ENCODE measurements around the gene EDEM1. TPM values are rescaled to one million over a fixed set of nuclear protein-coding genes. Genes with fewer than 3 reads are reported as not detected.
"Not testable (repeated sequence)": the region's sequence is repeated elsewhere in the genome, so short reads cannot be mapped to it uniquely, and the experiment has no call there.

EDEM1 gene
- total RNA-seq, 1 experiment from 2014 or later: 36.0 TPM

DNA sequence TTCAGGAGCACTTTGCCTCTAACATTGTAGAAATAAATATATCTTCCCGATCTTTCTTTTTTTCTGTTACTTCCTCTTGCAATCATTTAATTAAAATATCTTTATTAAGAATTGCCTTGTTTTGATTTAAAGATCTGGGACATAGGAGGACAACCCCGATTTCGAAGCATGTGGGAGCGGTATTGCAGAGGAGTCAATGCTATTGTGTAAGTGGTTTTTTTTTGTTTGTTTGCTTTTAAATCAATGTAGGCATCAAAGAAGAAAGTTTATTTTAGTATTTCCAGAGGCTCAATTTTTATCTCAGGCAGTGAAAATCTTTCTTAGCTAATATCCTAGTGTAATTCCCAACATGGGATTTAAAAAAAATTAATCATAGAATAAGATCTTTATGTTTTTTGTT lies 15.5 kb upstream of the EDEM1 start:
- DNase-seq (ENCODE audit: low spot score): no peak

DNA sequence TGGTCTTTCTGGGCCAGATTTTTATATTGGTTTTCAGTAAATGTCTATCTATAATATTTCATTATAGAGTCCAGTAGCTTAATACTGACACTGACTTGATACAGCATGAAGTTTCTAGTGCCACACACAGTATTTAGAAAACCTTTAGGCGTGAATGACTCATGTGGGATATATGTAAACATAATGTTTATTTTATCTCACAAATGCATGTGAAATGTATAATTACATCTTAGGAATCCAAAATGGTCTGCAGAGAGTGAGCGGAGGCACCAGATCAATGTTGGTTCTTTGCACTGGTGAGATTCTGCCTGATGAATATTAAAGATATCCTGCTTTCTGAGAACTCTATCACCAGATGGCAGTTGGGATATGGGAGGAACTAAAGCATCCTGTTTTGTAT lies 8.5 kb upstream of the EDEM1 start:
- not testable (repeated sequence) for DNase-seq (ENCODE audit: low spot score)

DNA sequence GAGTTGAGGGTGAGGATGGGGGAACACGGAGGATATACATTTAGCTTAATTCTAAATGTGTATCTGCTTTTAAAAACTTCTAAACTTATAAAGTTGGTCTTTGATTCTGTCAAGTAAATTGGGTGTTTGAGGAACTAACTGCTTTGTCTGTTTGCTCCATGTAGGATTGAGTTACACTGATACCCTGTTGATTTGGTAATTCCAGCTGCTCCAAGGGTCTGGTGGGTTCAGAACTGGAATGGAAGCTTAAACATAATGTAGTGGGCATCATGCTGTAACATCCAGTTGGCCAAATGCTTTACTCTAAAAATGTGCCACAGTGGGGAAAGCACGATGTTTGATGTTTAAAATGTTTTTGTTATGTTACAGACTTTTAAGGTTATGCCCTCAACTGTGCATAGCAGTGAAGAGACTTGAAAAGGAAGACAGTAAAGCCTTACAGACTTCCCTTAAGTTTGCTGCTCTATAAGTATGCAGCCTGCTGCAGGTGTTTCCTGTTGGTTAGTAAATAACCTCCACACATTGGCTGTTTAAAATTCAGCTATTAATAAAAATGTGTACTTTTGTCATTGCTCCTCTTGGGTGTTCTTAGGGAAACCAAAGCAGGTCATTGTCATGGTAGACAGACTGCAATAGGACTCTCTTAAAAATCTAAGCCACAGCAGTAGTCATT lies 5.9 kb upstream of the EDEM1 start:
- no peak for DNase-seq (ENCODE audit: low spot score)

DNA sequence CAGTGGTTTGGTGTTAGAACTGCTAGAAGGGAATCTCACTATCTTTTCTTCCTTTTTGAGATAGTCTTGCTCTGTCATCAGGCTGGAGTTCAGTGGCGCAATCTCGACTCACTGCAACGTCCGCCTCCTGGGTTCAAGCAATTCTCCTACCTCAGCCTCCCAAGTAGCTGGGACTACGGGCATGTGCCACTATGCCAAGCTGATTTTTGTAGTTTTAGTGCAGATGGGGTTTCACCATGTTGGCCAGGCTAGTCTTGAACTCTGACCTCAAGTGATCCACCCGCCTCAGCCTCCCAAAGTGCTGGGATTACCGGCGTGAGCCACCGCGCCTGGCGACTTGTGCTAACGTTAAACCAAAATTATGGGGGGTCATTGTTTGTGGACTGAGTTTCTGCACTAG lies 3.8 kb upstream of the EDEM1 start:
- DNase-seq (ENCODE audit: low spot score): not testable (repeated sequence)

DNA sequence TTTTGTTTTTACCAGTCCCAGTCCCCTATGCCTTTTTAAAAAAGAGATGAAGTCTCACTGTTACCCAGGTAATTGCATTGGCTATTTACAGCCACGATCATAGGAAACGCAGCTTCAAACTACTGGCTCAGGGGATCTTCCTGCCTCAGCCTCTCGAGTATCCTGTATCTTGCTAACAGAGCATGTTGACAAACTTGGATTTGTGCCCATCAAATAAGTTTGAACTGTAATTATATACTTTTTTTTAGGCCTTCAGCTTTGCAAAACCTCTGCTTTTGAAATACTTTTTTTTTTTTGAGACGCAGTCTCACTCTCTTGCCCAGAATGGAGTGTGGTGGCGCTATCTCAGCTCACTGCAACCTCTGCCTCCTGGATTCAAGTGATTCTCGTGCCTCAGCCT lies 3.0 kb upstream of the EDEM1 start:
- DNase-seq (ENCODE audit: low spot score): no peak

DNA sequence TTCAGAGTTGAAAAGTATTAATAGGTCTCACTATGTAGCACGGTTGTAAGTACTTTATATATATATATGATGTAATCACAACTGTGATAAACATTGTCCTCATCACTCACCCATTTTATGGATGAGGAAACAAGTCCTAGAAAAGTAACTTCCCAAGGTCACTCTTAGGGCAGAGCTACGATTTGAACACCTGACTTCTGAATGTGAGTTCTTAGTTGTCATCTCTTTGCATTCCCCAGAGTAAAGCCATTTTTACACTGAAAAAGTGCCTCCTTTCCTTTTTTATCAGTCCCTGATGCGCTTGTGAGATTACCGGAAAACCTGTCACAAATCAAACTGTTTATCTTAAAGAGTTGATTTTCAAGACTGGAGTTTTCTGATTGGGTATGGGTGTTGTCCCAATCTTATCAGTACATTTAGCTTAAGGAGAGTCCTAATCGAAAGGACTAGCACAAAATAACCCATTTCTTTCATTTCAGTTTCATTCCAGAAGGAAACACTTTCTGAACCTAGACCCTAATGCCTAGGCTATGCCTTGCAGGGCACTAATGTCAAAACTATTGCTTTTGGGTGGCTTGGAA lies 2.3 kb upstream of the EDEM1 start:
- DNase-seq (ENCODE audit: low spot score): no peak

DNA sequence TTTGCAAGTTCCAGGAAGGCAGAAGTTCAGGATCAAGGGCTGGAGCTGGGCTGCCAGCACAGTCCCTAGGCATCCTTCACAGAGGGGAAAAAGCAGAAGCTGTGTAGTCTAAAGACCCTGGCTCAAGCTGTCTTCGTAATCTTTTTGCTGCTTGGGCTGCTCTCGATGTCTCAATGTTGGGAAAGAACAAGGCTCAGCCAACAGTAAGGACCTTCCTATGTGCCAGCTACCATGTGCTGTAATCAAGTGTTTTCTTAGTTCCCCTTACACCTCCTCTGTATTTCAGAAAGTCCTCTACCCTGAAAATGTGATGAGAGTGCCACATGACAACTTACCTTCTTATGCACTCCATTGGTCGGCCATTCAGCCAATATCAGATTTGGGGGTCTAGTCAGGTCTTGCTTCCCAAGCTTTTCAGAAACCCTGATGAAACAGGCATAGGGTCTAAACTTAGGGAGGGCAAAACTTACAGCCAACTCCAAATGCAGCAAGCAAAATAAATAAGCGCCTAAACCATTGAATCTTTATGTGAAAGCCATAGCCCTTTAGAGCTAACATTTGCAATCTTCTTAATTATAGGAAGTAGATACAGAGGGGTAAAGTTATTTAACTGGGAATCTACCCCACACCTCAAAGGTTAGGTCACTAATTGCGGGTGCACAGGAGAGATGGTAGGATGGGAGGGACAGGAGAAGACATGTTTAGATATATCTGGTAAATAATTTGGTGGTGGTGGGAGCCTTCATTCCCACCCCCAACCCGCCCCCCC lies 1.2 kb upstream of the EDEM1 start:
- DNase-seq (ENCODE audit: low spot score): peak; percentile 4

DNA sequence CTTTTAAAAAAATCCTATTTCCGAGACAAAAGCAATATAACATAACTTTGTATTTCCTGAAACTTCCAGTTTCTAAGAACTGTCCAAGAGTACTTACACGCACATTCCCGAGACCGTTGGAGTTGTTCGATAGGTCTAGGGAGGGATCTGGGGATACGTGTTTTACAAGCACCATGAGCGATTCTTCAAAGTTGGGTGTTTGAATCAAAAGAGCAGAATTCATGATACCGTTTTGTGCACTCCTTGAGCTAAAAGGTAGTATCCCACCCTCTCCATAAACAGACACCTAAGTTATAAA lies 700 bp upstream of the EDEM1 start:
- DNase-seq (ENCODE audit: low spot score): peak; percentile 33

DNA sequence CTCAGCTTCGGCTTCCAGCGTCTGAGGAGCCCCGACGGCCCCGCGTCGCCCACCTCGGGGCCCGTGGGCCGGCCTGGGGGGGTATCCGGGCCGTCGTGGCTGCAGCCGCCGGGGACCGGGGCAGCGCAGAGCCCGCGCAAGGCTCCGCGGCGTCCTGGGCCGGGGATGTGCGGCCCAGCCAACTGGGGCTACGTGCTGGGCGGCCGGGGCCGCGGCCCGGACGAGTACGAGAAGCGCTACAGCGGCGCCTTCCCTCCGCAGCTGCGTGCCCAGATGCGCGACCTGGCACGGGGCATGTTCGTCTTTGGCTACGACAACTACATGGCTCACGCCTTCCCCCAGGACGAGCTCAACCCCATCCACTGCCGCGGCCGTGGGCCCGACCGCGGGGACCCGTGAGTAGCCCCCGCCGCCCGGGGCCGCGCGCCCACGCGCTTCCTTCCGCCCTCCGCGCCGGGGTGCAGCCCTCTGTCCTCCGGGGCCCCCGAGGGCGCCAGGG lies 462 bp downstream of the EDEM1 start:
- DNase-seq (ENCODE audit: low spot score): peak; percentile 28

DNA sequence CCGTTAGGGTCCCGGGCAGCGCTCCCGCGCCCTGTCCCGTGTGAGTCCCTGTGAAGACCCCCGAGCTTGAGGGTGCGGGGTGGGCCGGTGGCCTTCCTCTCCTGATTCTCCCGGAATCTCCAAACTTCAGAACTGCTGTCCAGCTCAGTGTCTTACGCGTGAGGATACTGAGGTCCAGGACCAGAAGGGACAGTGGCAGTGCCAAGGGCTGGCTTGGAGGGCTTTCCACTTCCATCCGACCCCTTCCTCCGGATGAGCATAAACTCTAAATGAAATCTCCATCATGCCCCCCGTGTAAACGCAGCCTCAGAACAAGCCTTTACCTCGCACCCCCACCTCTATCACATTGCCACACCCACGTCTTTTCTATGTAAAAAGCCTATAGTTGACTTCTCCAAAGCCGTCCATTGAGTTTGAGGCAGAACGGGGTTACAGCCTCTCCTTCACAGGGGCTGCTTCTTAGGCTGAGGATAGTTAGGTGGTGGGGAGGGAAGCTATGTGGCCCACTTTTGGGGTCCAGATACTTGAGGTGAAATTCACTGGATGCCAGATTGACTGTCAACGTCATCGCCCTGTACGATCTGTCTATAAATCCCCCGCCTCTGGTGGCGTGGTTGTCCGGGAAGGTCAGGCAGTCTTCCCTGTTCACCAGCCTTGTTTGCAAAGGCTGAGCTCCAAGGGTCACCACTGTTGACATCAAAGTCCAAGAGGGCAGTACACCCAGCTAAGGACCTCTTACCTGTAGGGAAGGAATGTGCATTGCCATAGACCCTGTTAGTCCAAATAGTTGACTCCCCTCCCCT lies 1.1 kb downstream of the EDEM1 start:
- peak; percentile 39 for DNase-seq (ENCODE audit: low spot score)

DNA sequence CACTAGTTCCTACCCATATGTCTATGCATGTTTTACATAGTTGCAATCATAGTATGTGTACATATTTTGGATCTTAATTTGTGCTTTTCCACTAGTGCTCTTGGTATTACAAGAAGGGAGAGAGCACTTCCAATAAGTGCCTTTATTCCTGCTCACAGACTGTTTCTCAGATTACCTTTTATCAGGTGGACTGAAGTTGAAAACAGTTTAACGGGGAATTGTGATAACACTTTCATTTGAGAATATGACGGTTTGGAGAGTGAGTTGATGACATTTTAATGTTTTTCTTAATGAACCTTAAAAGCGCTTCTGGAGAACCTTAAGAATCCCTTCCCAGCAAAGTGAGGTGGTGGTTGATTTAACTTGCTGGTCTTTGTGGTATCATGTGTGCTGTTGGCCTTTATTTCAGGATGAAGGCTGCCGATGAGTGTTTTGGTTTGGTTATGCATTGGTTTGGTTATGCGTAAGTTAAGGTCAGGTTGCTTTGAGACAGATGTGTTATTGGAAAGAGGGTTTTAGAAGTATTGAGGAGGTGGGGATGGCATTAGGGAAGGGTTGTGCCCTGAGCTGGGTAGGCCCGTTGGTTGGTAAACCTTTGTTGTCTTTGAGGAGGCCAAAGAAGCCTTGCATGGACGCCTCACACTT lies 2.8 kb downstream of the EDEM1 start:
- DNase-seq (ENCODE audit: low spot score): no peak

DNA sequence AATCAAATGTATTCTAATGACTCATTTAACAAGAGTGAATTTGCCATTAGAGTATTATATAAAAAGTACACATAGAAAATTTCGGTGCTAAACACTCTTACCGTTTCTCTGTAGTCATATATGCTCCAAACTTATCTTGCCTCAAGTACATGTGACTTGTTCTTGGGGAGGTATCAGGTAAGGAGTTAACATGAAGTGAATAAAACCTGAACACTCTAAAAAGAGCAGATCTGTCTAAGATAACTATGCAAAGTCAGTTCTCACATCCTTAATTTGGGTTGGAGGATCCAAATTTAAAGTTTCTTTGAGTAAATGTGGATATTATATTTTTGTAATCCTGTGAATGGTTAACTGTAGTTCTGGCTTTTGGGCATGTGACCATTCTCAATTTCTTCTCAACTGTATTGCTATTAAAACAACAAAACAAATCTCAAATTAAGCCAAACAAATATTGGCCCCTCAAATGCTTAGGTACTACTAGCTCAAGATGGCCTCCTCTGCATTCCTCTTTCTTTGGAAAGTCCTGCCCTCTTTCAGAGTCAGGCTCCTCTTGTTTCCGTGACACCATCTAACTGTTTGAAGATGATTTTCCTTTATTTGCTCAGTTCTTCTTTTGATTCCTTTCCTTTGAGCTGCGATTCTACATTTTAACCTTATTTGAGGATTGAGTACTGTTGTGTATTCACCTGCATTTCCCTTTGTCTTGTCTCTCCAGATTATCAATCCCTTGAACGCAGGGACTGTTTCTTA lies 4.2 kb downstream of the EDEM1 start:
- DNase-seq (ENCODE audit: low spot score): no peak

DNA sequence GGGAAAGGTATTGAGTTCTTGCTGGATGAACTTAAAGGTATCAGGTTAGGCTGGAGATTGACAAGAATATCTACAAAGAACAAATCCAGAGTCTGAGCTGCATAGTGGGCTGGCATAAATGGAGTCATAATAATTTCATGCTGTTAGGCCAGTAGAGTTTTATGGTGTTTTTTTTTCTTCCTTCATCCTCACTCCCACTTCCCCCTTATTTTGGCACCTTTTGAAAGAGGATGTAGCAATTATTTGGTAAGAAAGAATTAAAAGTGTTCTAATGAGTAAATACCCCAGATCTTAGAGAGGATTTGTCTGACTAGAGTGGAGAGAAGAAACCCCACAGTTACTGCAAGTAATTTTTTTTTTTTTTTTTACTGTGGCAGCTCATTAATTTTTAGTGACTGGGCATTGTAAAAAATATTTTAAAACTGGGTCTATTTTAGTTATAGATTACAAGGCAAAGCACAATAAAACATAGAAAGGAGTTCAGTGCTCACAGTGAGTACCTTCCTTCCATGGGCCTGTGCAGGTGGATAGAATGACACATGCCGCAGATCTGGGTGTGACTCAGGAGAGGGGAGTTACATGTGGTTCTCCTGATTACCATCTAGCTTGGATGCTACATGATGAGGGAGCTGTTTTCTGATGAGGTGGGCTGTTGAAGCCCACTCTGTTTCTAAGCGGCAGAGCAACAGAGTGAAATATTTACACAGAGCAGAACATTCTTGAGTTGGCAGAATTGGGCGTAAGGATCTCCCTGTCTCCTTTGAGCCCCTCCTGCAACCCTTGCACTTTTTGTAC lies 5.3 kb downstream of the EDEM1 start:
- DNase-seq (ENCODE audit: low spot score): no peak

DNA sequence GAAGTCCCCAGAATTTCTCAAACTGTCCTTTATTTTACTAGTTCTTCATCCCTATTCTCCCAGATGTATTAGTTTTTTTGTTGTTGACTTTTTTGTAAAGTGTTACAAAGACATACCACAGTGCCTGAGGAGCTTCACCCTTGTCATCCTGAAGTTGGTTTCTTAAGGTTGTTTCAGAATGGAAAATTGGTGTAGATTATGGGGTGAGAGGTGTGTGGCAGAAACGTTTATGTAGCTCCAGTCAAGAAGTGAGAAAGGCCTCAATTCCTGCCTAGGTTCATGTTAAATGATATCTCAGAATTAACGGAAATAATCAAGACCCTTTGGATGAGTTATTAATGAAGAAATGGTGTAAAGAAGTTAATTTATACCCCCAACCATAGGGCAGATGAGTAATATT lies 6.8 kb downstream of the EDEM1 start:
- DNase-seq (ENCODE audit: low spot score): peak; percentile 3

DNA sequence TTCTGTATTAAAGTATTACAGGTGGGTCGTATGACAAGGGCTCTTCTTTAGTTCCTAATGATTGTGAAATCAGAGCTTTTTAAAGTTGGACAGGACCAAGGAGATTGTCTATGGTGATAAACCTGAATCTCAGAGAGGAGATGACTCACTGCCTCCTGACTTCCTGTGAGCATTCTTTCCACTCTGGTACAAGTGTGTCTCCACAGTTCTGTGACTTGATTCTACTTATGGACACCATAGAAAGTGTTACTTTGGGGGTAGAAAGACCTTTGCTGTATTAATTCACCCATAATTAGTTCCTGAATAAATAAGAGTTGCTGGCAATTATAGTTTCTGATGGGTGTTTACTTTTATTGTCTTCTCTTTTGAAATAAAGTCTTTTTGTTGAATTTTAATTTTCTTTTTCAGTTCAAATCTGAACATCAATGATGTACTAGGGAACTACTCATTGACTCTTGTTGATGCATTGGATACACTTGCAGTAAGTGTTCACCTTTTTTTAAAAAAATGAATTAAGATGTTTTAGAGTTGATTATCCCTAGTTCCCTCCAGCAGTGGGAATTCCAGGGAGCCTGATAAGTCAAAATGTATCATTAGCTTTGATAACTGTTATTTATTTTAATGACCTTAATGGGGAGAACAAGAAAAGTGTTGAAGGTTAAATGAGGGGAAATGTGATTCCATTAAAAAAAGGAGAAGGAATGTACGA lies 7.4 kb downstream of the EDEM1 start:
- peak; percentile 34 for DNase-seq (ENCODE audit: low spot score)

DNA sequence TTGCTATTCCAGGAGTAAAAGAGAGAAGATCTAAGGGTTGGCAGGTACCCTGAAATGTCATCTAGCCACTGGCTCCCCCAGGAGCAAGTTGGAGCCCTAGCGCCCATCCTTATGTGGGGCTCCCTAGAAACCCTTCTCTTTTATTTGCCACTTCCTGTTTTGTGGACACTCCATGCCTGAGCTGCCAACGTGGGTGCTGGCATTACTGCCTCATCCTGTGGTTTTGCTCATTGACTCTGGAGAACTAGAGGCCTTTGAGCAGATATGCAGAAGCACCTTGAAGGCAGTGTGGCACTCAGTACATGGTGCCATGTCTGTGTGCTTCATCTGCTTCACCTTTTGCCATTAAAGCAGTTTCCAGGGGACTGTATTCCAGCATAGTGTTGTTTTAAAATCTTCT lies 8.1 kb downstream of the EDEM1 start:
- no peak for DNase-seq (ENCODE audit: low spot score)

DNA sequence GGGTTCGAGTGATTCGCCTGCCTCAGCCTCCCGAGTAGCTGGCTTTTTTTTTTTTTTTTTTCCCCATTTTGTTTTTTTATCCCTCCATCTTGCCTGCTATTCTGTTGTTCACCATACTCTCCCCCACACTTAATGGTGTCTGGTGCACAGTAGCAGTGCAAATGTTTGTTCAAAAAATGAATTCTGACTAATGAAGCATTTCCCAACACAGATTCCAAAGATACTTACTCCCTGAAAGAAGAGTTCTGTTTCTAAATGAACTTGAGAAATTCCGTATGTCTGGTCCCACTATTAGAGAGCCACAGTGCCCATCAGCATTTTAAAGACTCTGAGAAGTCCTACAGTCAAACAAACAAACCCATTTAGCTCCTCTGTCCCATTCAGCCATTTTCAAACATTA lies 9.5 kb downstream of the EDEM1 start:
- no peak for DNase-seq (ENCODE audit: low spot score)

DNA sequence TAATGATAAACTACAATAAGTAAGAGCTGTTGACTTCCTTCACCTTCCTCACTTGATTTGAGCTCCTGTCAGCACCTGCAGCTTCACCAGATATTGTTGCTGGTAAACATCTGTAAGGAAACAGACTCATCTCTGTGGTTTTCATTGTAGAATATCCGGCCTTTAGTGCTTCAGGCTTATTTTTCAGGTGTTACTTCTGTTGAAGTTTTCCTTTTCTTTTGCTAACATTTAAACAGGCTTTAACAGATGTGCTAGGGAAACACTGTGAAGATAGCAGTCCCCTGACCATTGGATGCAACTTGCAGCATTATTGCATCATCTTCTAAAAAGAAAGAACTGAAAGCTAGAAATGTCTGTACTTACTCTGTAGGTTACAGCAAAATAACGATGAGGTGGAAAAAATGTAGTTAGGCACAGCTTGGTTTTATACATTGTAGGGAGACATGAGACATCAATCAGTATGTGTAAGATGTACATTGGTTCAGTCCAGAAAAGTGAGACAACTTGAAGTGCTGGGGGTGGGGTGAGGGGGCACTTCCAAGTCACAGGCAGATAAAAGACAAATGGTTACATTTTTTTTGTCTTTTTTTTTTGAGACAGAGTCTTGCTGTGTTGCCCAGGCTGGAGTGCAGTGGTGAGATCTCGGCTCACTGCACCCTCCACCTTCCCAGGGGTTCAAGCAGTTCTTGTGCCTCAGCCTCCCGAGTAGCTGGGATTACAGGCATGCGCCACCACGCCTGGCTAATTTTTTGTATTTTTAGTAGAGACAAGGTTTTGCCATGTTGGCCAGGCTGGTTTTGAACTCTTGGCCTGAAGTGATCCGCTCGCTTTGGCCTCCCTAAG lies 10.2 kb downstream of the EDEM1 start:
- DNase-seq (ENCODE audit: low spot score): no peak

DNA sequence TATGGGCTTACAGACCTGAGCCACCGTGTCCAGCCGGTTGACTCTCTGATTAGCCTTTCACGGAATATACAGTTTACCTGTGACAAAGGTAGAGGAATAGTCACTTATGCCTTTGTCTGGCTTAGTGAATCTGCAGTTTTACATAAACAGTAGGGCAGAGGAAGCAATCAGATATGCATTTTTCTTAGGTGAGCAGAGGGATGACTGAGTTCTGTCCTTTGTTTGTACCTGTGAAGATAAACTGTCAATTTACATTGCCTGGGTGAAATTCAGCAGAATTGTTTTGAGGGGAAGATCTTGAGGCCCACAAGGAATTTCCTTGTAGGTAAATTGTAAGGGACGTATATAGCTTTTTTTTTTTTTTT lies 10.8 kb downstream of the EDEM1 start:
- DNase-seq (ENCODE audit: low spot score): no peak
